Measurements from ENCODE around the gene SHISA9. TPM values are rescaled to one million over a fixed set of nuclear protein-coding genes. Genes with fewer than 3 reads are reported as not detected.

SHISA9 gene
- total RNA-seq, 1 donor from 2014 or later, result 2.5 TPM

DNA sequence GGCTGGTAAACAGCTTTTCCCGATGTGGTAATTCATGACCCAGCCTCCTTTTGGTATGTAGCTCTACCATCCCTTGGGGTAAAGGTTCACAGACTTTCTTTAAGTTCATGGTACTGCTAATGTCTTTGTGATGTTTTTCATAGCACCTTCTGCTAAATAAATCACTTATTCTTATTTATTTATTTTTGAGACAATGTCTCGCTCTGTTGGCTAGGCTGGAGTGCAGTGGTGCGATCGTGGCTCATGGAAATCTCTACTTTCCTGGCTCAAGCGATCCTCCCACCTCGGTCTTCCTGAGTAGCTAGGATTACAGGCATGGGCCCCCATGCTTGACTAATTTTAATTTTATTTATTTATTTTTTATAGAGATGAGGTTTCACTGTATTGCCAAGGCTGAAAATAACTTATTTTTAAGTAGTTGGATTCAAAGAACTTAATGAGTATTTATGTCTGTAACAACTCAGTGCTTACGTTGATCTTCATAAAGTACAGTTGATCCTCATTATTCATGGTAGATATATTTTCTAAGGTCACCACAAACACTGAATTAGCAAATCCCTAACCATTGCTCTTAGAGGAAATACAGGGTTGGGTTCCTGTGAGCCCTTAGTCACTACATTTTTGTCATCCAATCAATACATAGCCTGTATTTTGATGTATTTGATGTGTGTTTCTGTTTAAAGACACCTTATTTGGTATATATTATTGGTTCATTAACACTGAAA is 97.1 kb downstream of the SHISA9 start:
- Histone ChIP-seq H3K27ac (no peak overlapping the region), H3K36me3 (no peaks in the 10 kb centered on the region), H3K27me3 (no peaks in the 10 kb centered on the region), H3K9me3 (ENCODE audit: low read depth) (no peaks in the 10 kb centered on the region), H3F3A (ENCODE audit: low read depth) (no peaks in the 10 kb centered on the region), H3K4me3 (no peak overlapping the region), H3K79me2 (ENCODE audit: low read depth) (no peaks in the 10 kb centered on the region), H4K20me1 (ENCODE audit: low read depth) (no peaks in the 10 kb centered on the region), H3K4me2 (no peak overlapping the region), H2AFZ (replicated peaks) (no peak overlapping the region), H3K4me1 (peaks cover 8% of the 10 kb centered on the region), H3K9ac (no peak overlapping the region)
- Mint-ChIP-seq H3K27ac (no peak overlapping the region), H3K9me3 (no peaks in the 10 kb centered on the region), H3K4me3 (no peak overlapping the region), H3K27me3 (ENCODE audit: insufficient read depth, low read depth) (peaks cover 3% of the 10 kb centered on the region), H3K36me3 (peaks cover 2% of the 10 kb centered on the region), H3K4me1 (no peaks in the 10 kb centered on the region)
- no peak for TF ChIP-seq EZH2phosphoT487 (IDR thresholded peaks at IDR 0.05)
- TF ChIP-seq EZH2 (IDR thresholded peaks at IDR 0.05), result no peak
- TF ChIP-seq, protein P1, sequence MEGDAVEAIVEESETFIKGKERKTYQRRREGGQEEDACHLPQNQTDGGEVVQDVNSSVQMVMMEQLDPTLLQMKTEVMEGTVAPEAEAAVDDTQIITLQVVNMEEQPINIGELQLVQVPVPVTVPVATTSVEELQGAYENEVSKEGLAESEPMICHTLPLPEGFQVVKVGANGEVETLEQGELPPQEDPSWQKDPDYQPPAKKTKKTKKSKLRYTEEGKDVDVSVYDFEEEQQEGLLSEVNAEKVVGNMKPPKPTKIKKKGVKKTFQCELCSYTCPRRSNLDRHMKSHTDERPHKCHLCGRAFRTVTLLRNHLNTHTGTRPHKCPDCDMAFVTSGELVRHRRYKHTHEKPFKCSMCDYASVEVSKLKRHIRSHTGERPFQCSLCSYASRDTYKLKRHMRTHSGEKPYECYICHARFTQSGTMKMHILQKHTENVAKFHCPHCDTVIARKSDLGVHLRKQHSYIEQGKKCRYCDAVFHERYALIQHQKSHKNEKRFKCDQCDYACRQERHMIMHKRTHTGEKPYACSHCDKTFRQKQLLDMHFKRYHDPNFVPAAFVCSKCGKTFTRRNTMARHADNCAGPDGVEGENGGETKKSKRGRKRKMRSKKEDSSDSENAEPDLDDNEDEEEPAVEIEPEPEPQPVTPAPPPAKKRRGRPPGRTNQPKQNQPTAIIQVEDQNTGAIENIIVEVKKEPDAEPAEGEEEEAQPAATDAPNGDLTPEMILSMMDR (IDR thresholded peaks at IDR 0.05), result no peak
- DNase-seq (ENCODE audit: low spot score), result no peak

- Mint-ChIP-seq H3K36me3 (peaks cover 2% of the 10 kb centered on the region), H3K27ac (no peak overlapping the region)
- peaks cover 8% of the 10 kb centered on the region for H3K4me1 ChIP-seq
These were observed 98.0 kb downstream of the SHISA9 start for GRCh38 chr16:12999368-12999767.

DNA sequence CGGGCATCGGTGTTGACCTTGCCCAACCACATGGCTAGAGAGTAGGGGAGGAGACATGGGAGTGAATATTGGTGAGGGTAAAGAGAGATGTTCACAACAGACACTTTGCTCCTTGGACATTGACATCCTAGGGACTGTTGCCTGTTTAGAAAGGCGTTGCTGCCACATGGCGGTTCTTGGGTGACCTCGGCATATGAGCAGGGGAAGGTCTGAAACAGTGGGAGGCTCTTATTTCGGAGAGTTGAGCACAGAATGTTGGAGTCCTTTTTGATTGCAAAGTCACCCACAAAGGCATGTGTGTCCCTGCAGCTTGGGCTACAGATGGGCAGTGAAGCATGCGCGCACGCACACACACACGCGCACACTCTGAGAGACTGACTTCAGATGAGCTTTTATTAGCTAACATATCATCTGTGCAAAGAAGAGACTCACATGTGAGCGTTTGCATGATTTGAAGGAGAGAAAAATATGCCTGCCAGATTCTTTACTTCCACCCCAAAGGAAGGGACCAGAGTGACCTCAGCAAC is 104.4 kb downstream of the SHISA9 start:
- H3K4me3 Mint-ChIP-seq, result no peak overlapping the region
- H3K9ac ChIP-seq, result no peak overlapping the region
- no peaks in the 10 kb centered on the region for H3F3A ChIP-seq (ENCODE audit: low read depth)
- no peak overlapping the region for H2AFZ ChIP-seq (replicated peaks)
- H4K20me1 ChIP-seq (ENCODE audit: low read depth), result no peaks in the 10 kb centered on the region
- H3K27me3 ChIP-seq, result no peaks in the 10 kb centered on the region
- H3K36me3 Mint-ChIP-seq, result no peaks in the 10 kb centered on the region
- TF ChIP-seq EZH2 (IDR thresholded peaks at IDR 0.05) (no peak), EZH2phosphoT487 (IDR thresholded peaks at IDR 0.05) (no peak)
- TF ChIP-seq, protein P1 (IDR thresholded peaks at IDR 0.05), result no peak
- no peak for DNase-seq (ENCODE audit: low spot score)
- H3K4me1 ChIP-seq, result no peaks in the 10 kb centered on the region
- no peak overlapping the region for H3K4me2 ChIP-seq
- no peak overlapping the region for H3K4me3 ChIP-seq
- no peaks in the 10 kb centered on the region for H3K36me3 ChIP-seq
- no peaks in the 10 kb centered on the region for H3K79me2 ChIP-seq (ENCODE audit: low read depth)
- no peaks in the 10 kb centered on the region for H3K9me3 ChIP-seq (ENCODE audit: low read depth)
- H3K9me3 Mint-ChIP-seq, result no peaks in the 10 kb centered on the region
- no peak overlapping the region for H3K27ac Mint-ChIP-seq
- no peak overlapping the region for H3K27ac ChIP-seq
- peaks cover 12% of the 10 kb centered on the region for H3K4me1 Mint-ChIP-seq
- H3K27me3 Mint-ChIP-seq (ENCODE audit: insufficient read depth, low read depth), result peaks cover 9% of the 10 kb centered on the region

More at GRCh38 chr16:12999368-12999767, 98.0 kb downstream of the SHISA9 start:
- Histone ChIP-seq H4K20me1 (ENCODE audit: low read depth) (no peaks in the 10 kb centered on the region), H3K27ac (no peak overlapping the region), H3K9me3 (ENCODE audit: low read depth) (no peaks in the 10 kb centered on the region), H3K79me2 (ENCODE audit: low read depth) (no peaks in the 10 kb centered on the region), H3K4me3 (no peak overlapping the region), H3K9ac (no peak overlapping the region), H3K36me3 (no peaks in the 10 kb centered on the region), H3K4me2 (no peak overlapping the region), H3F3A (ENCODE audit: low read depth) (no peaks in the 10 kb centered on the region), H2AFZ (replicated peaks) (no peak overlapping the region), H3K27me3 (no peaks in the 10 kb centered on the region)
- no peak overlapping the region for H3K4me3 Mint-ChIP-seq
- H3K4me1 Mint-ChIP-seq, result no peaks in the 10 kb centered on the region
- no peaks in the 10 kb centered on the region for H3K9me3 Mint-ChIP-seq
- H3K27me3 Mint-ChIP-seq (ENCODE audit: insufficient read depth, low read depth), result peaks cover 3% of the 10 kb centered on the region
- no peak for DNase-seq (ENCODE audit: low spot score)
- TF ChIP-seq EZH2 (IDR thresholded peaks at IDR 0.05) (no peak), EZH2phosphoT487 (IDR thresholded peaks at IDR 0.05) (no peak)
- TF ChIP-seq, protein P1 (IDR thresholded peaks at IDR 0.05), result no peak

Measured in neural progenitor cell (in vitro differentiated cells).